T-cell (primary cell): ENCODE results near the gene TUBB. TPM values are rescaled to one million over a fixed set of nuclear protein-coding genes. Genes with fewer than 3 reads are reported as not detected.
A peak's percentile ranks its signal among the peaks of the same experiment; 100 is the strongest.

Experiments
- ATAC-seq, 4 experiments: fragments of 200-7000 bp in 3 of 4; fragments of 150-1000 bp in 1 of 4; cut with Tn5 transposase; replicated peaks in 1 of 4; 1 replicate in 3 of 4; 2 replicates in 1 of 4; pipeline ENCODE4 v1.10.0; 2021; ENCODE audit warnings: moderate library complexity in 3 of 4, mild to moderate bottlenecking in 2 of 4, moderate number of reproducible peaks in 1 of 4
- CTCF ChIA-PET, 2 donors: fragments of 300-600 bp; sonication (Branson Sonifier 250); formaldehyde crosslinking; loops; one replicate each; lab custom pipeline; 2022; ENCODE audit warnings: antibody characterized with exemption in 2 of 2; lab: Charles Lee
- POLR2A ChIA-PET, 2 donors: fragments of 300-600 bp; sonication (Branson Sonifier 250); formaldehyde crosslinking; loops; one replicate each; lab custom pipeline; 2022; ENCODE audit warnings: antibody characterized with exemption in 2 of 2; lab: Charles Lee
- DNase-seq, 35 experiments: peaks; one replicate each; pipeline versions ENCODE4 v3.0.0 to v3.0.0-alpha.2; 2013 to 2023
- H3K27ac ChIP-seq: one replicate; pipeline ENCODE4 v1.5.1; 2013; ENCODE audit warnings: low read length
- H3K27me3 ChIP-seq, 2 experiments: replicated peaks in 1 of 2; 1 replicate in 1 of 2; 2 replicates in 1 of 2; pipeline versions ENCODE4 v1.6.1 to v1.7.0; 2013; ENCODE audit warnings: low read length in 1 of 2, mixed read lengths in 1 of 2; ENCODE audit not compliant: control insufficient read depth in 2 of 2, insufficient read depth in 2 of 2; ENCODE audit errors: extremely low read depth in 1 of 2
- H3K36me3 ChIP-seq, 2 donors: 1 replicate in 1 of 2; 2 replicates in 1 of 2; pipeline versions ENCODE4 v1.6.1 to v1.7.0; 2013; ENCODE audit warnings: low read length in 1 of 2; ENCODE audit not compliant: control insufficient read depth in 2 of 2, insufficient read depth in 1 of 2; ENCODE audit errors: extremely low read depth in 1 of 2
- H3K4me1 ChIP-seq, 2 experiments: 1 replicate in 1 of 2; 2 replicates in 1 of 2; pipeline versions ENCODE4 v1.6.1 to v1.7.0; 2013; ENCODE audit warnings: low read length in 2 of 2, mixed read lengths in 1 of 2; ENCODE audit not compliant: insufficient read depth in 2 of 2, control insufficient read depth in 1 of 2; ENCODE audit errors: extremely low read depth in 1 of 2
- H3K4me3 ChIP-seq, 2 donors: 1 replicate in 1 of 2; 2 replicates in 1 of 2; pipeline versions ENCODE4 v1.5.1 to v1.7.0; 2013; ENCODE audit warnings: mild to moderate bottlenecking in 2 of 2, low read length in 1 of 2, moderate library complexity in 1 of 2; ENCODE audit not compliant: control insufficient read depth in 1 of 2; ENCODE audit errors: extremely low read depth in 1 of 2
- H3K9me3 ChIP-seq: 2 replicates; pipeline ENCODE4 v1.7.0; 2013
- H3K27ac Mint-ChIP-seq, 2 donors: one replicate each; pipeline ENCODE4 v1.8.0; 2020 to 2021; ENCODE audit warnings: mild to moderate bottlenecking in 2 of 2, mixed read lengths in 2 of 2
- H3K27me3 Mint-ChIP-seq, 2 donors: one replicate each; pipeline ENCODE4 v1.8.0; 2021 to 2022; ENCODE audit warnings: mixed read lengths in 2 of 2
- H3K36me3 Mint-ChIP-seq: one replicate; pipeline ENCODE4 v1.8.0; 2021; ENCODE audit warnings: mixed read lengths
- H3K4me1 Mint-ChIP-seq, 3 donors: one replicate each; pipeline ENCODE4 v1.8.0; 2020 to 2022; ENCODE audit warnings: mixed read lengths in 3 of 3, mild to moderate bottlenecking in 1 of 3
- H3K4me3 Mint-ChIP-seq, 3 donors: one replicate each; pipeline ENCODE4 v1.8.0; 2020 to 2022; ENCODE audit warnings: mild to moderate bottlenecking in 3 of 3, mixed read lengths in 3 of 3, moderate library complexity in 3 of 3
- H3K9me3 Mint-ChIP-seq, 3 donors: one replicate each; pipeline ENCODE4 v1.8.0; 2020 to 2022; ENCODE audit warnings: mixed read lengths in 3 of 3
- WGBS: methylation state at CpG from one replicate; pipeline ENCODE4 v1.1.5; 2013; ENCODE audit warnings: missing lambda C conversion rate; ENCODE audit not compliant: insufficient coverage; 5-methylcytosine and 5-hydroxymethylcytosine counted together
- total RNA-seq, 35 experiments: library from RNA in 6 of 35; stranded (reverse) in 6 of 35; fragments of 120-200 nt in 1 of 35; gene quantifications; one replicate each; pipeline versions ENCODE4 v1.2.1 to v1.2.4 and lab custom pipeline; 2013 to 2026

The TUBB gene
- total RNA-seq, 5 donors from 2014 or later (not counting 1 experiment from before 2014, with no cell fraction given) = 108 to 246 (median 202) TPM

DNA sequence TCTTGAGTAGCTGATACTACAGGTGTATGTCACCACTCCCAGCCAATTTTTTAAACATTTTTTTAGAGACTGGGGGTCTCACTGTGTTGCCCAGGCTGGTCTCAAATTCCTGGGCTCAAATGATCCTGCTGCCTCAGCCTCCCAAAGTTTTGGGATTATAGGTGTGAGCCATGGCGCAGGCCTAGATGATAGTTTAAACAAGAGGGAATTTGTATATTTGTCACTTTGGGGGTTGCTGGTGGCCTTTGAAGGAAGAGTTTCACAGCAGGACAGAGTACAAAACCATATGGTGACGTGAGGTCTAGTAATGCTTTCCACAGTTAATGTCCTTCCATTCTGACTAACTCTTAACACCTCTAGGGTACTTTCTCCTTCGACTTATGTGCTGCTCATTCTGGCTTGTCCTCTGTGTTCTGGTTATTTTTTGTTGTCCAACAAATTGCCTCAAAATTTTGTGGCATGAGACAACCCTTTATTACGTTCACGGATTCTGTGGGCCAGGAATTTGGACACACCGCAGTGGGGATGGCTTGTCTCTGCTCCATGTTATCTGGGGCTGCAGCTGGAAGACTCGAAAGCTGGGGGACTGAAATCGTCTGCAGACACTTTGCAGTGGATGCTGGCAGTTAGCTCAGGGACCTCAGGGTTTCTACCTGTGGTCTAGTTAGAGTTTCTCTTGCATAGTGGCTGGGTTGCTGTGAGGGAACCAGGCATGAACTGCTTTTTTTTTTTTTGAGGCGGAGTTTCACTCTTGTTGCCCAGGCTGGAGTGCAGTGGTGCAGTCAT lies 47.2 kb downstream of the TUBB start:
- peak overlapping the region in 1 of 2 donors; percentile 19 for H3K27ac Mint-ChIP-seq
- H3K36me3 Mint-ChIP-seq = no peaks in the 10 kb centered on the region
- peaks cover 0 to 3% of the 10 kb centered on the region in 2 donors for H3K27me3 Mint-ChIP-seq
- H3K27me3 ChIP-seq = no peaks in the 10 kb centered on the region
- H3K9me3 ChIP-seq = no peaks in the 10 kb centered on the region
- DNase-seq (no peak), ATAC-seq (no peak)
- H3K4me1 Mint-ChIP-seq = peaks cover 63 to 70% (median 68%) of the 10 kb centered on the region in 3 donors
- CTCF ChIA-PET = interaction anchor here in 1 of 2 donors (0.7 kb wide), 1 partner anchor 1148 kb away, joined by 5 read pairs; no protein-coding TSS in a partner anchor
- H3K9me3 Mint-ChIP-seq = no peaks in the 10 kb centered on the region
- POLR2A ChIA-PET = no interaction called here
- H3K4me3 ChIP-seq = no peak overlapping the region
- H3K36me3 ChIP-seq = no peaks in the 10 kb centered on the region
- H3K27ac ChIP-seq = no peak overlapping the region
- H3K4me3 Mint-ChIP-seq = peak overlapping the region in 1 of 3 donors; percentile 81
- peaks cover 42 to 44% of the 10 kb centered on the region in 2 experiments for H3K4me1 ChIP-seq
- 86% methylated on average over 5 of the region's 9 CpGs for WGBS

DNA sequence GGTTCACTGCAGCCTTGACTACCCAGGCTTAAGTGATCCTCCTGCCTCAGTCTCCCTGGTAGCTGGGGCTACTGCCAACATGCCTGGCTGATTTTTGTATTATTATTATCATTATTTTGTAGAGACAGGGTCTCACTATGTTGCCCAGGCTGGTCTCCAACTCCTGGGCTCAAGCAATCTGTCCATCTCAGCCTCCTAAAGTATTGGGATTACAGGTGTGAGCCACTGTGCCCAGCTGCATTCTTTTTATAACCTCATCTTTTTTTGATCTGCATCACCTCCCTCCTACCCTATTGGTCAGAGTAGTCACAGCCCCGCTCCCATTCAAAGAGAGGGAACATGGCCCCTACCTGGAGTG lies 47.8 kb downstream of the TUBB start:
- Mint-ChIP-seq H3K4me3 (peak overlapping the region in 1 of 3 donors; percentile 81), H3K27me3 (peaks cover 0 to 3% of the 10 kb centered on the region in 2 donors)

DNA sequence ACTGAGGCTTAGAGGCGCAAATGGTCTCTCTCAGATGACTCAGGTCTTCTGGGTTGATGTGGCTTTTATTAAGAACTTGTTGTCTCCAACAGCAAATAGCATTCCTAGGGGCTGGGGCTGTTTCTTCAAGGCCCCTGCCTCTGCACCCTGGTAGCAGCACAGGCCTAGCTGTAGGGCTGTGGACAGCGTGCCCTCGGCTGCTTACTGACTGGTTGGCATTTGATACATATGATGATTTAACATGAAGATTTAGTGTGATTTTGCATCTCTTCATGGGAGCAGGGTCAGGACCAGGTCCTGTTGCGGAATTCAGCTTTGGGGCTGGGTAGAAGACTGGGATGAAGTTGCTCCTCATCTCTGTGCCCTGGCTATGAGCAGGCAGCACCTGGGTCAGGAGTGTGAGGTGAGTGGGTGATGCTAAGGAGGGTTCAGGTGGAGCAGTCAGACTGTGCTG lies 48.5 kb downstream of the TUBB start:
- Mint-ChIP-seq H3K9me3 (no peaks in the 10 kb centered on the region), H3K4me3 (peak overlapping the region; percentile 53 to 81 (median 56)), H3K4me1 (peaks cover 65 to 71% (median 71%) of the 10 kb centered on the region in 3 donors), H3K36me3 (no peaks in the 10 kb centered on the region), H3K27ac (peak overlapping the region; percentile 81 to 84), H3K27me3 (peaks cover 0 to 3% of the 10 kb centered on the region in 2 donors)
- Histone ChIP-seq H3K9me3 (no peaks in the 10 kb centered on the region), H3K4me3 (peak overlapping the region in 1 of 2 donors; percentile 48), H3K27me3 (no peaks in the 10 kb centered on the region), H3K36me3 (no peaks in the 10 kb centered on the region), H3K4me1 (peaks cover 38 to 47% of the 10 kb centered on the region in 2 experiments), H3K27ac (no peak overlapping the region)
- WGBS = 97% methylated on average over 3 of the region's 4 CpGs
- DNase-seq (no peak), ATAC-seq (peak in 3 of 4 experiments; percentile 9 to 22 (median 22))
- ChIA-PET CTCF (interaction anchor here in 1 of 2 donors (0.6 kb wide), 1 partner anchor 20 kb away, joined by 3 read pairs; no protein-coding TSS in a partner anchor), POLR2A (no interaction called here)

More for the DNA sequence above, 47.8 kb downstream of the TUBB start:
- no peak overlapping the region for H3K4me3 ChIP-seq
- peaks cover 42 to 50% of the 10 kb centered on the region in 2 experiments for H3K4me1 ChIP-seq
- H3K27ac Mint-ChIP-seq = peak overlapping the region; percentile 66 to 84
- ChIA-PET CTCF (interaction anchor here in 1 of 2 donors (0.7 kb wide), 1 partner anchor 1147 kb away, joined by 5 read pairs; no protein-coding TSS in a partner anchor), POLR2A (no interaction called here)
- no peak overlapping the region for H3K27ac ChIP-seq
- H3K36me3 ChIP-seq = no peaks in the 10 kb centered on the region
- H3K9me3 Mint-ChIP-seq = no peaks in the 10 kb centered on the region
- H3K36me3 Mint-ChIP-seq = no peaks in the 10 kb centered on the region
- no peaks in the 10 kb centered on the region for H3K27me3 ChIP-seq
- WGBS = 100% methylated on average over 1 of the region's 1 CpG
- DNase-seq = no peak
- no peaks in the 10 kb centered on the region for H3K9me3 ChIP-seq
- peaks cover 69 to 75% (median 73%) of the 10 kb centered on the region in 3 donors for H3K4me1 Mint-ChIP-seq
- ATAC-seq = no peak

DNA sequence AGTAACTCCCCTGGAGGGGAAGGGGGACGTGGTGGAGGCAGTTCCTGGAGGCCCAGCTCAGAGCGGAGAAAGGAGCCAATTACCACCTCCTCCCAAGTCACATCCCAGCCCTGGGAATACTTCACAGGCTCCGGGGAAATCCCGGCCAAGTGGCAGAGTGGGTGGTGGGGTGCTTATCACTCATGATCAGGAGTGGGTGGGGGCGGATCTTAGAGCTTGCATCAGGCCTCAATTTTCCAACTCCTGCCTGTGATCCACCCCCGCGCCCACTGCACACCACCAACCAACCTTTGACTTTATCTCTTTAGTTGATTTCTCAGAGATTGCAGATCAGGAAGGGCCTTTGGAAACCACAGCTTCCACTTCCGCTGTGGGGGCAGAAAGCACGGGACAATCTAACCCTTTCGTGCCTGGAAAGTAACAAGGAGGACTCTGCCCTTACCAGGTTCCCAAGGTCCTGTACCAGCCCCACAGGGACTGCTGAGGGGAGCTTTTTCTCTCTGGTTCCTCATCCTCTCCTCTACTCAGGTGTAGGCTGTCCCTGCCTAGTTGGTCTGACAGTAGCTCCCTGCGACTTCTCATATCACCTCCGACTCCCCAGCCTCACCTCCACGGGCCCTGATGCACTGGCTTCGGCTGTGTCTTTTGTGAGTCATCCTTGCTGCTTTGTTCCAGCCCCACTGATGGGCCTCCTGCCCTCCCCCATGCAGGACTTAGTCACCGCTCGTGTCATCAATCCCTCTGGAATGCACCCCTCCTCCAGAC lies 49.1 kb downstream of the TUBB start:
- Histone ChIP-seq H3K27ac (no peak overlapping the region), H3K36me3 (no peaks in the 10 kb centered on the region), H3K4me1 (peaks cover 31 to 43% of the 10 kb centered on the region in 2 experiments), H3K4me3 (peak overlapping the region in 1 of 2 donors; percentile 48), H3K9me3 (no peaks in the 10 kb centered on the region), H3K27me3 (no peaks in the 10 kb centered on the region)
- ATAC-seq (peak; percentile 89 to 97 (median 92)), DNase-seq (peak in 34 of 35 experiments; percentile 12 to 69 (median 28))
- Mint-ChIP-seq H3K4me3 (peak overlapping the region; percentile 53 to 81 (median 56)), H3K4me1 (peaks cover 63 to 71% (median 70%) of the 10 kb centered on the region in 3 donors), H3K27me3 (peaks cover 0 to 2% of the 10 kb centered on the region in 2 donors), H3K27ac (peak overlapping the region; percentile 81 to 84), H3K9me3 (no peaks in the 10 kb centered on the region), H3K36me3 (no peaks in the 10 kb centered on the region)
- ChIA-PET POLR2A (no interaction called here), CTCF (interaction anchor here in 1 of 2 donors (0.6 kb wide), 1 partner anchor 19 kb away, joined by 3 read pairs; no protein-coding TSS in a partner anchor)
- WGBS = 6% methylated on average over 6 of the region's 16 CpGs

DNA sequence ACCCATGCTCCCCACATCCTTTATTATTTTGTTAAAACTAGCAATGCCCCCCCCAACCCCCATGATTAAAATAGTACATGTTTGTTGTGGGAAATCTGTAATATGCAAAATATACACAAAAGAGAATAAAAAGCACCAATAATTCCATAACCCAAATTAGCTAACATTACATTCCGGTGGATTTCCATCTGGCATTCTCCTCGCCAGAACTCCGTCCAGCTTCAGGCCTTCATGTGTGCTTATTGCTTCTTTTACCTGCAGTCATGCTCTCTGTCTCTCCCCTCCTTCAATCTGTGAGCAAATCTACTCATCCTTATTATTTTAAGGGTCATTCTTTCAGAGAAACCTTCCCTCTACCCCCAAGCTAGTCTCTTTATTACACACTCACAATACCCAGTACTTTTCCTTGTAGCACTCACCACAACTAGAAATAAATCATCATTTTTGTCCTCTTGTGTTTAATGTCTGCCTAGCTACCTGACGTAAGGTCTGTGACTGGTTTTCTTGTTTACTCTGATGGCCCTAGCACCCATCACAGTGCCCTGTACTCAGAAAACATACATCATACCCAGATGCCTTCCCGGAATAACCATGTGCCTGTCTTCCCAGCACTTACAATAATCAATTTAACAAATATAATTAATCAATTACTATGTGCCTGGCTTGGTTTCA lies 49.8 kb downstream of the TUBB start:
- Histone ChIP-seq H3K9me3 (no peaks in the 10 kb centered on the region), H3K27me3 (no peaks in the 10 kb centered on the region), H3K4me1 (peaks cover 29 to 42% of the 10 kb centered on the region in 2 experiments), H3K36me3 (no peaks in the 10 kb centered on the region), H3K4me3 (no peak overlapping the region), H3K27ac (no peak overlapping the region)
- no peaks in the 10 kb centered on the region for H3K36me3 Mint-ChIP-seq
- 85% methylated on average over 5 of the region's 5 CpGs for WGBS
- CTCF ChIA-PET = no interaction called here
- ATAC-seq (no peak), DNase-seq (no peak)
- no peaks in the 10 kb centered on the region for H3K9me3 Mint-ChIP-seq
- H3K4me1 Mint-ChIP-seq = peaks cover 59 to 68% (median 66%) of the 10 kb centered on the region in 3 donors
- POLR2A ChIA-PET = no interaction called here
- peak overlapping the region; percentile 10 to 81 (median 56) for H3K4me3 Mint-ChIP-seq
- no peaks in the 10 kb centered on the region for H3K27me3 Mint-ChIP-seq
- H3K27ac Mint-ChIP-seq = peak overlapping the region; percentile 81 to 84
